HCT116 (cell line): ENCODE data around the gene HACD3. TPM values are rescaled to one million over a fixed set of nuclear protein-coding genes. Genes with fewer than 3 reads are reported as not detected.

Source experiments
- ATAC-seq: fragments of 200-7000 bp; cut with Tn5 transposase; 2 replicates; pipeline ENCODE4 v1.9.1; 2020; ENCODE audit warnings: mild to moderate bottlenecking, moderate library complexity
- BruUV-seq: library from RNA; stranded (reverse); fragments of 400-500 nt; replicated peaks from 2 replicates; lab custom pipeline; 2021; lab: Mats Ljungman, UMichigan
- CTCF ChIA-PET: fragments of 300-600 bp; sonication (Branson Sonifier 250); formaldehyde crosslinking; loops from one replicate; lab custom pipeline; 2021; ENCODE audit warnings: antibody characterized with exemption; lab: Charles Lee
- POLR2A ChIA-PET: fragments of 300-600, 350-600 bp; sonication (Branson Sonifier 250); formaldehyde crosslinking; loops from one replicate; lab custom pipeline; 2021; ENCODE audit warnings: antibody characterized with exemption; lab: Charles Lee
- RAD21 ChIA-PET, 2 experiments: fragments of 300-600 bp; sonication (Branson Sonifier 250); formaldehyde crosslinking; loops; one replicate each; lab custom pipeline; 2023; ENCODE audit warnings: low total read pairs in 2 of 2; ENCODE audit not compliant: uncharacterized antibody in 2 of 2, unreplicated experiment in 2 of 2, low non-redundant PET in 1 of 2; lab: Charles Lee
- DNase-seq: peaks from one replicate; pipeline ENCODE4 v3.0.0-alpha.2; 2010; ENCODE audit warnings: low read depth, low spot score
- H2AFZ ChIP-seq: fragments of 200-600 bp; shearing (Covaris generic), sonication (generic); 2 replicates; pipeline ENCODE4 v1.6.1; 2017; ENCODE audit warnings: low read depth, mixed run types, mixed read lengths, antibody characterized with exemption, low read length; ENCODE audit not compliant: poor library complexity, severe bottlenecking
- H3K27ac ChIP-seq: 2 replicates; pipeline ENCODE4 v1.5.1; 2012; ENCODE audit warnings: low read depth, low read length
- H3K27me3 ChIP-seq: fragments of 200-600 bp; sonication (generic); 2 replicates; pipeline ENCODE4 v1.6.1; 2016; ENCODE audit warnings: mixed run types, low read length, mixed read lengths; ENCODE audit not compliant: insufficient read depth
- H3K36me3 ChIP-seq, 2 experiments: fragments of 200-500 bp in 1 of 2; fragments of 200-600 bp in 1 of 2; sonication (Bioruptor generic) in 1 of 2; sonication (generic) in 1 of 2; 2 replicates each; pipeline versions ENCODE4 v1.5.1 to v1.6.1; 2014 to 2016; ENCODE audit warnings: low read length in 2 of 2, inconsistent platforms in 1 of 2, mixed read lengths in 1 of 2, mixed run types in 1 of 2; ENCODE audit not compliant: insufficient read depth in 2 of 2, control insufficient read depth in 1 of 2
- H3K4me1 ChIP-seq, 2 experiments: fragments of 200-600 bp in 1 of 2; sonication (generic) in 1 of 2; 2 replicates each; pipeline versions ENCODE4 v1.5.1 to v1.6.1; 2012 to 2017; ENCODE audit warnings: low read length in 2 of 2, inconsistent platforms in 1 of 2, mild to moderate bottlenecking in 1 of 2, mixed read lengths in 1 of 2, mixed run types in 1 of 2, moderate library complexity in 1 of 2; ENCODE audit not compliant: insufficient read depth in 2 of 2, control insufficient read depth in 1 of 2
- H3K4me2 ChIP-seq: fragments of 200-600 bp; sonication (generic); 2 replicates; pipeline ENCODE4 v1.6.1; 2017; ENCODE audit warnings: mixed run types, low read length, mixed read lengths
- H3K4me3 ChIP-seq, 2 experiments: fragments of 200-600 bp in 1 of 2; sonication (generic) in 1 of 2; replicated peaks in 1 of 2; 2 replicates each; pipeline ENCODE4 v1.5.1; 2011 to 2016; ENCODE audit warnings: low read length in 2 of 2, control low read depth in 1 of 2, low read depth in 1 of 2, mild to moderate bottlenecking in 1 of 2, mixed read lengths in 1 of 2, mixed run types in 1 of 2
- H3K79me2 ChIP-seq: fragments of 200-600 bp; sonication (generic); 2 replicates; pipeline ENCODE4 v1.6.1; 2017; ENCODE audit warnings: mild to moderate bottlenecking, mixed run types, low read length, moderate library complexity, mixed read lengths; ENCODE audit not compliant: insufficient read depth
- H3K9ac ChIP-seq: fragments of 200-600 bp; sonication (generic); 2 replicates; pipeline ENCODE4 v1.6.1; 2016; ENCODE audit warnings: low read length, mixed read lengths
- H3K9me2 ChIP-seq: fragments of 200-600 bp; sonication (generic), shearing (Covaris generic); 2 replicates; pipeline ENCODE4 v1.6.1; 2017; ENCODE audit warnings: mixed run types, mild to moderate bottlenecking, moderate library complexity; ENCODE audit not compliant: insufficient read depth
- H3K9me3 ChIP-seq, 2 experiments: fragments of 200-500 bp in 1 of 2; fragments of 200-600 bp in 1 of 2; sonication (Bioruptor generic) in 1 of 2; sonication (generic) in 1 of 2; 2 replicates each; pipeline ENCODE4 v1.6.1; 2014 to 2017; ENCODE audit warnings: low read length in 2 of 2, mixed read lengths in 2 of 2, inconsistent platforms in 1 of 2, low read depth in 1 of 2, mild to moderate bottlenecking in 1 of 2, mixed run types in 1 of 2, moderate library complexity in 1 of 2; ENCODE audit not compliant: control insufficient read depth in 1 of 2, insufficient read depth in 1 of 2
- H4K20me1 ChIP-seq: fragments of 200-600 bp; sonication (generic), shearing (Covaris generic); 2 replicates; pipeline ENCODE4 v1.6.1; 2017; ENCODE audit warnings: mixed run types, mild to moderate bottlenecking, moderate library complexity; ENCODE audit not compliant: insufficient read depth
- CBX3 ChIP-seq: IDR thresholded peaks from 2 replicates; pipeline ENCODE4 v1.6.1; 2012; ENCODE audit warnings: low read depth
- EZH2 ChIP-seq: fragments of 200-600 bp; sonication (generic); IDR thresholded peaks from 2 replicates; pipeline ENCODE4 v1.6.1; 2017; ENCODE audit warnings: antibody characterized with exemption, mixed run types
- EZH2phosphoT487 ChIP-seq: fragments of 200-600 bp; IDR thresholded peaks from 2 replicates; pipeline ENCODE4 v1.6.1; 2018; ENCODE audit warnings: antibody characterized with exemption, borderline replicate concordance
- FOSL1 ChIP-seq: IDR thresholded peaks from 2 replicates; pipeline ENCODE4 v1.6.1; 2012; ENCODE audit warnings: low read depth
- JUND ChIP-seq: IDR thresholded peaks from 2 replicates; pipeline ENCODE4 v1.6.1; 2012
- POLR2A ChIP-seq: IDR thresholded peaks from 2 replicates; pipeline ENCODE4 v1.7.0; 2011; ENCODE audit warnings: borderline replicate concordance; ENCODE audit not compliant: insufficient read depth, insufficient read length; ENCODE audit errors: extremely low read depth
- POLR2AphosphoS5 ChIP-seq: IDR thresholded peaks from 2 replicates; pipeline ENCODE4 v1.6.1; 2011; ENCODE audit warnings: mild to moderate bottlenecking, low read depth, low read length, moderate library complexity
- SP1 ChIP-seq: IDR thresholded peaks from 2 replicates; pipeline ENCODE4 v1.6.1; 2012; ENCODE audit warnings: low read depth
- SRF ChIP-seq: IDR thresholded peaks from 2 replicates; pipeline ENCODE4 v1.6.1; 2012; ENCODE audit warnings: low read depth
- ZNF274 ChIP-seq: fragments of 200-500 bp; sonication (Bioruptor generic); IDR thresholded peaks from 2 replicates; pipeline ENCODE4 v1.6.1; 2014; ENCODE audit warnings: mild to moderate bottlenecking, low read depth, low read length, inconsistent platforms
- intact Hi-C: fragments of 100-400 bp; cut with micrococcal nuclease; formaldehyde crosslinking; loops from 2 replicates; pipeline ENCODE4 v1.10.0; 2022
- total RNA-seq: library from RNA; stranded (reverse); gene quantifications from one replicate; pipeline ENCODE4 v1.2.1, GENCODE V29; 2021; ENCODE audit not compliant: unreplicated experiment
- TF ChIP-seq, protein P1 (sequence below): IDR thresholded peaks from 2 replicates; pipeline ENCODE4 v1.6.1; 2012; ENCODE audit warnings: low read depth
- TF ChIP-seq, protein P2 (sequence below): IDR thresholded peaks from 2 replicates; pipeline ENCODE4 v1.6.1; 2012
- TF ChIP-seq, protein P3 (sequence below): IDR thresholded peaks from 2 replicates; pipeline ENCODE4 v1.6.1; 2011; ENCODE audit warnings: mild to moderate bottlenecking, low read length, moderate library complexity; ENCODE audit not compliant: insufficient replicate concordance; ENCODE audit errors: extremely low read depth

Gene HACD3
- total RNA-seq, 1 experiment from 2014 or later: 57.5 TPM

DNA sequence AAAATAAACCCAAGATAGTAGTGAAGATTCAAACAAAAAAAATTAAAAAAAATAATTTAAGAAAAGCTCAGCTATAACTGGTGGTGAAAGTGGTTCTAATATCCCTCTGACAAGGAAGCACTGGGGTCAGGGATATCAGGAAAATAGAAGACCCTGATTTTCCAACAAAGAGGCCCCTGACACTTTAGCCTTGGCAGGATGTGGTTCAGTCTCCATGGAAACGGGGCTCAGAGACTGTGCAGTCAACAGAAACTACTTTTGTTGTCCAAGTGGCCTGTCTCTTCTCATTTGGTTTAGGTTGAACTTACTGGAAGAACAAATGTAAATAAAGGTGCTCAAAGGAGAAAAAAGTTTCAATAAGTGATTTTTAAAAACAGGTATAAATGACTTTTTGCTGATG lies 53.4 kb downstream of the HACD3 start (continued):
- TF ChIP-seq, protein P1, sequence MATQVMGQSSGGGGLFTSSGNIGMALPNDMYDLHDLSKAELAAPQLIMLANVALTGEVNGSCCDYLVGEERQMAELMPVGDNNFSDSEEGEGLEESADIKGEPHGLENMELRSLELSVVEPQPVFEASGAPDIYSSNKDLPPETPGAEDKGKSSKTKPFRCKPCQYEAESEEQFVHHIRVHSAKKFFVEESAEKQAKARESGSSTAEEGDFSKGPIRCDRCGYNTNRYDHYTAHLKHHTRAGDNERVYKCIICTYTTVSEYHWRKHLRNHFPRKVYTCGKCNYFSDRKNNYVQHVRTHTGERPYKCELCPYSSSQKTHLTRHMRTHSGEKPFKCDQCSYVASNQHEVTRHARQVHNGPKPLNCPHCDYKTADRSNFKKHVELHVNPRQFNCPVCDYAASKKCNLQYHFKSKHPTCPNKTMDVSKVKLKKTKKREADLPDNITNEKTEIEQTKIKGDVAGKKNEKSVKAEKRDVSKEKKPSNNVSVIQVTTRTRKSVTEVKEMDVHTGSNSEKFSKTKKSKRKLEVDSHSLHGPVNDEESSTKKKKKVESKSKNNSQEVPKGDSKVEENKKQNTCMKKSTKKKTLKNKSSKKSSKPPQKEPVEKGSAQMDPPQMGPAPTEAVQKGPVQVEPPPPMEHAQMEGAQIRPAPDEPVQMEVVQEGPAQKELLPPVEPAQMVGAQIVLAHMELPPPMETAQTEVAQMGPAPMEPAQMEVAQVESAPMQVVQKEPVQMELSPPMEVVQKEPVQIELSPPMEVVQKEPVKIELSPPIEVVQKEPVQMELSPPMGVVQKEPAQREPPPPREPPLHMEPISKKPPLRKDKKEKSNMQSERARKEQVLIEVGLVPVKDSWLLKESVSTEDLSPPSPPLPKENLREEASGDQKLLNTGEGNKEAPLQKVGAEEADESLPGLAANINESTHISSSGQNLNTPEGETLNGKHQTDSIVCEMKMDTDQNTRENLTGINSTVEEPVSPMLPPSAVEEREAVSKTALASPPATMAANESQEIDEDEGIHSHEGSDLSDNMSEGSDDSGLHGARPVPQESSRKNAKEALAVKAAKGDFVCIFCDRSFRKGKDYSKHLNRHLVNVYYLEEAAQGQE: no peak

DNA sequence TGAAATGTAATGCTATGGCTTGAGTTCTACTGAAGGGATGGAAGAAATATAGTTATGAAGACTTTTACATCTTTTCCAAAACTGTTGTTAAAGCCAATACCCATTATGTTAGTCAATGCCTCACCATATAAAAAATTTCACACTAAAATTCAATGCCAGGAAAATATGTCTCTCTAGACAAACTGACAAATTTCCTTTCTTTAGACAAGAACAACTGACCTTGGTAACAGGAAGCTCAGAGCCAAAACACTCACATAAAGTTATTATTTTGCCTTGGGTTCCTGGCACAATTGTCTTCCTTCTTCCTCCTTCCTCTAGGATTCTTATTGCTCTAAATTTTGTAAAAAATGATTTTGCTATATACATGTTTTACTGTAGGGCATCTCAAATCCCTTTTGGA lies 54.0 kb downstream of the HACD3 start:
- no peak for TF ChIP-seq EZH2
- TF ChIP-seq, protein P2, sequence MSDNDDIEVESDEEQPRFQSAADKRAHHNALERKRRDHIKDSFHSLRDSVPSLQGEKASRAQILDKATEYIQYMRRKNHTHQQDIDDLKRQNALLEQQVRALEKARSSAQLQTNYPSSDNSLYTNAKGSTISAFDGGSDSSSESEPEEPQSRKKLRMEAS: no peak
- TF ChIP-seq POLR2A: no peak
- no peak for TF ChIP-seq FOSL1
- TF ChIP-seq, protein P3, sequence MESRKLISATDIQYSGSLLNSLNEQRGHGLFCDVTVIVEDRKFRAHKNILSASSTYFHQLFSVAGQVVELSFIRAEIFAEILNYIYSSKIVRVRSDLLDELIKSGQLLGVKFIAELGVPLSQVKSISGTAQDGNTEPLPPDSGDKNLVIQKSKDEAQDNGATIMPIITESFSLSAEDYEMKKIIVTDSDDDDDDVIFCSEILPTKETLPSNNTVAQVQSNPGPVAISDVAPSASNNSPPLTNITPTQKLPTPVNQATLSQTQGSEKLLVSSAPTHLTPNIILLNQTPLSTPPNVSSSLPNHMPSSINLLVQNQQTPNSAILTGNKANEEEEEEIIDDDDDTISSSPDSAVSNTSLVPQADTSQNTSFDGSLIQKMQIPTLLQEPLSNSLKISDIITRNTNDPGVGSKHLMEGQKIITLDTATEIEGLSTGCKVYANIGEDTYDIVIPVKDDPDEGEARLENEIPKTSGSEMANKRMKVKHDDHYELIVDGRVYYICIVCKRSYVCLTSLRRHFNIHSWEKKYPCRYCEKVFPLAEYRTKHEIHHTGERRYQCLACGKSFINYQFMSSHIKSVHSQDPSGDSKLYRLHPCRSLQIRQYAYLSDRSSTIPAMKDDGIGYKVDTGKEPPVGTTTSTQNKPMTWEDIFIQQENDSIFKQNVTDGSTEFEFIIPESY: no peak
- TF ChIP-seq JUND: no peak
- no peak for TF ChIP-seq EZH2phosphoT487
- no peak for TF ChIP-seq SP1
- TF ChIP-seq ZNF274: no peak
- no peak for TF ChIP-seq CBX3
- no peak for TF ChIP-seq POLR2AphosphoS5
- TF ChIP-seq SRF: no peak
- H3K36me3 ChIP-seq: peaks cover 28 to 33% of the 10 kb centered on the region in 2 experiments
- POLR2A ChIA-PET: no interaction called here
- H3K4me3 ChIP-seq: no peak overlapping the region
- no peaks in the 10 kb centered on the region for H3K27me3 ChIP-seq
- no peak for ATAC-seq
- H3K4me1 ChIP-seq: no peaks in the 10 kb centered on the region
- CTCF ChIA-PET: interaction anchor here (1.5 kb wide), 1 partner anchor 12 kb away, joined by 7 read pairs; no protein-coding TSS in a partner anchor
- H3K9ac ChIP-seq: no peak overlapping the region
- no peak for DNase-seq
- no peak overlapping the region for H3K4me2 ChIP-seq
- no peak overlapping the region for H2AFZ ChIP-seq
- no peak overlapping the region for H3K27ac ChIP-seq
- intact Hi-C loops: no loop called here
- H3K9me2 ChIP-seq: no peaks in the 10 kb centered on the region
- no peaks in the 10 kb centered on the region for H4K20me1 ChIP-seq
- no peaks in the 10 kb centered on the region for H3K79me2 ChIP-seq
- RAD21 ChIA-PET: no interaction called here
- no peaks in the 10 kb centered on the region for H3K9me3 ChIP-seq
- no TSS peak for BruUV-seq
